Measurements from ENCODE around the gene PTPN1. TPM values are rescaled to one million over a fixed set of nuclear protein-coding genes. Genes with fewer than 3 reads are reported as not detected.

Gene PTPN1
- polyA plus RNA-seq, 1 donor (not counting 4 experiments of a cell fraction or from before 2014, with no cell fraction given) = 61.6 TPM

- Histone ChIP-seq H3K9me3 (ENCODE audit: control insufficient read depth, low read depth, low read length) (no peaks in the 10 kb centered on the region), H4K20me1 (ENCODE audit: control insufficient read depth, extremely low read depth, insufficient read depth, low read length) (peaks cover 14% of the 10 kb centered on the region), H3K79me2 (ENCODE audit: control insufficient read depth, insufficient read depth, low read length) (peaks cover 4% of the 10 kb centered on the region), H2AFZ (ENCODE audit: control insufficient read depth, low read length) (no peak overlapping the region), H3K9ac (ENCODE audit: control insufficient read depth, extremely low read depth, insufficient read depth, low read length) (no peak overlapping the region), H3K4me3 (ENCODE audit: control insufficient read depth in 2 of 3, extremely low read depth in 1 of 3, insufficient read depth in 2 of 3, low read depth in 1 of 3, low read length in 3 of 3) (no peak overlapping the region), H3K27me3 (ENCODE audit: control insufficient read depth, extremely low read depth, insufficient read depth, low read length) (no peaks in the 10 kb centered on the region), H3K4me2 (ENCODE audit: control insufficient read depth, extremely low read depth, insufficient read depth, low read depth, low read length) (no peak overlapping the region), H3K27ac (ENCODE audit: control insufficient read depth, insufficient read depth, low read length) (no peak overlapping the region), H3K4me1 (ENCODE audit: control insufficient read depth, extremely low read depth, insufficient read depth, low read length) (peaks cover 14% of the 10 kb centered on the region), H3K9me1 (ENCODE audit: control insufficient read depth, extremely low read depth, insufficient read depth, low read length) (peaks cover 4% of the 10 kb centered on the region), H3K36me3 (ENCODE audit: control insufficient read depth in 2 of 2, extremely low read depth in 1 of 2, insufficient read depth in 2 of 2, low read length in 2 of 2) (peaks cover 50 to 54% of the 10 kb centered on the region in 2 experiments)
- dilution Hi-C loops (cut with MboI; ENCODE audit: extremely low pct_ligation_motif_present, low sequenced_read_pairs) = no loop called here
- DNase-seq (ENCODE audit: low read depth, low spot score) (no peak), FAIRE-seq (no peak)
- TF ChIP-seq EZH2 (IDR thresholded peaks at IDR 0.05; ENCODE audit: low read length) (no peak), CTCF (optimal IDR thresholded peaks at IDR 0.05 in 1 of 3, IDR thresholded peaks at IDR 0.05 in 1 of 3, conservative IDR thresholded peaks at IDR 0.05 in 1 of 3; ENCODE audit: extremely low read depth in 1 of 3, insufficient read depth in 2 of 3, low read length in 3 of 3) (no peak)
Measured at GRCh38 chr20:50583442-50584150, 73.4 kb downstream of the PTPN1 start.

- H2AFZ ChIP-seq (ENCODE audit: control insufficient read depth, low read length) = no peak overlapping the region
- DNase-seq (ENCODE audit: low read depth, low spot score) (no peak), FAIRE-seq (no peak)
- H3K4me2 ChIP-seq (ENCODE audit: control insufficient read depth, extremely low read depth, insufficient read depth, low read depth, low read length) = no peak overlapping the region
- TF ChIP-seq CTCF (optimal IDR thresholded peaks at IDR 0.05 in 1 of 3, IDR thresholded peaks at IDR 0.05 in 1 of 3, conservative IDR thresholded peaks at IDR 0.05 in 1 of 3; ENCODE audit: extremely low read depth in 1 of 3, insufficient read depth in 2 of 3, low read length in 3 of 3) (no peak), EZH2 (IDR thresholded peaks at IDR 0.05; ENCODE audit: low read length) (no peak)
- no peaks in the 10 kb centered on the region for H3K27me3 ChIP-seq (ENCODE audit: control insufficient read depth, extremely low read depth, insufficient read depth, low read length)
- peaks cover 4% of the 10 kb centered on the region for H3K9me1 ChIP-seq (ENCODE audit: control insufficient read depth, extremely low read depth, insufficient read depth, low read length)
- H3K9me3 ChIP-seq (ENCODE audit: control insufficient read depth, low read depth, low read length) = no peaks in the 10 kb centered on the region
- peaks cover 14% of the 10 kb centered on the region for H3K4me1 ChIP-seq (ENCODE audit: control insufficient read depth, extremely low read depth, insufficient read depth, low read length)
- no peak overlapping the region for H3K4me3 ChIP-seq (ENCODE audit: control insufficient read depth in 2 of 3, extremely low read depth in 1 of 3, insufficient read depth in 2 of 3, low read depth in 1 of 3, low read length in 3 of 3)
- H4K20me1 ChIP-seq (ENCODE audit: control insufficient read depth, extremely low read depth, insufficient read depth, low read length) = peaks cover 9% of the 10 kb centered on the region
- H3K27ac ChIP-seq (ENCODE audit: control insufficient read depth, insufficient read depth, low read length) = no peak overlapping the region
- dilution Hi-C loops (cut with MboI; ENCODE audit: extremely low pct_ligation_motif_present, low sequenced_read_pairs) = no loop called here
- H3K9ac ChIP-seq (ENCODE audit: control insufficient read depth, extremely low read depth, insufficient read depth, low read length) = no peak overlapping the region
- H3K79me2 ChIP-seq (ENCODE audit: control insufficient read depth, insufficient read depth, low read length) = peaks cover 4% of the 10 kb centered on the region
- peaks cover 44% of the 10 kb centered on the region in 2 experiments for H3K36me3 ChIP-seq (ENCODE audit: control insufficient read depth in 2 of 2, extremely low read depth in 1 of 2, insufficient read depth in 2 of 2, low read length in 2 of 2)
Measured at GRCh38 chr20:50584687-50585086, 74.5 kb downstream of the PTPN1 start.

Measured in keratinocyte (primary cell).